Muscle layer of duodenum (tissue), 2 donors: Measurements from ENCODE around the gene STK33.

Experiments used
- H3K27ac ChIP-seq: one replicate; pipeline ENCODE4 v1.7.0; 2013; ENCODE audit warnings: mild to moderate bottlenecking, low read length
- H3K27me3 ChIP-seq: one replicate; pipeline ENCODE4 v1.7.0; 2013; ENCODE audit warnings: low read depth, mild to moderate bottlenecking, control low read depth, low read length
- H3K36me3 ChIP-seq, 2 donors: one replicate each; pipeline ENCODE4 v1.7.0; 2013; ENCODE audit warnings: low read length in 2 of 2, control low read depth in 1 of 2, mild to moderate bottlenecking in 1 of 2; ENCODE audit not compliant: insufficient read depth in 2 of 2, control insufficient read depth in 1 of 2
- H3K4me1 ChIP-seq, 2 donors: one replicate each; pipeline ENCODE4 v1.7.0; 2013; ENCODE audit warnings: low read length in 2 of 2, mild to moderate bottlenecking in 2 of 2, control low read depth in 1 of 2, moderate library complexity in 1 of 2; ENCODE audit not compliant: insufficient read depth in 2 of 2, control insufficient read depth in 1 of 2
- H3K4me3 ChIP-seq, 2 donors: one replicate each; pipeline ENCODE4 v1.7.0; 2013; ENCODE audit warnings: low read length in 2 of 2, low read depth in 1 of 2, mild to moderate bottlenecking in 1 of 2
- H3K9me3 ChIP-seq, 2 donors: one replicate each; pipeline ENCODE4 v1.7.0; 2013; ENCODE audit warnings: low read length in 2 of 2, control low read depth in 1 of 2, mild to moderate bottlenecking in 1 of 2; ENCODE audit not compliant: control insufficient read depth in 1 of 2
- donor health status: healthy.

Gene STK33

DNA sequence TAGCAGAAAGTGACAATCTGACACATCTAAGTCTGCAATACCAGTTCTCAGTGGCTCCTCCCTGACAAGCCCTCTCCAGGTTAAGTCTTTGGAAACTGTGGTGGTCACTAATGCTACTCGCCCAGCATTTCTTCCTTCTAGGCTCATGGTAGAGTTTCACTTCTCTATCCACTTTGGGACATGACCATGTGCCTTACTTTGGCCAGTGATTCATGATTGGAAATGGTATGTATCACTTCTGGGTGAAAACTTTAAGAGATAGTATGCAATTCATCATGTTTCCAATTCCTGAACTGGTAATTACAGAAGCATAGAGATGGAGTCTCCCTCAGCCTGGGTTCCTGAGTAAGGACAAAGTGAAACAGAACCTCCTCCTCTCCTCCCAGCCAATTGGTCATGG lies 178.8 kb downstream of the STK33 start:
- Histone ChIP-seq H3K4me3 (no peak overlapping the region), H3K36me3 (no peaks in the 10 kb centered on the region), H3K27me3 (no peaks in the 10 kb centered on the region), H3K27ac (no peak overlapping the region), H3K4me1 (no peaks in the 10 kb centered on the region), H3K9me3 (no peaks in the 10 kb centered on the region)

DNA sequence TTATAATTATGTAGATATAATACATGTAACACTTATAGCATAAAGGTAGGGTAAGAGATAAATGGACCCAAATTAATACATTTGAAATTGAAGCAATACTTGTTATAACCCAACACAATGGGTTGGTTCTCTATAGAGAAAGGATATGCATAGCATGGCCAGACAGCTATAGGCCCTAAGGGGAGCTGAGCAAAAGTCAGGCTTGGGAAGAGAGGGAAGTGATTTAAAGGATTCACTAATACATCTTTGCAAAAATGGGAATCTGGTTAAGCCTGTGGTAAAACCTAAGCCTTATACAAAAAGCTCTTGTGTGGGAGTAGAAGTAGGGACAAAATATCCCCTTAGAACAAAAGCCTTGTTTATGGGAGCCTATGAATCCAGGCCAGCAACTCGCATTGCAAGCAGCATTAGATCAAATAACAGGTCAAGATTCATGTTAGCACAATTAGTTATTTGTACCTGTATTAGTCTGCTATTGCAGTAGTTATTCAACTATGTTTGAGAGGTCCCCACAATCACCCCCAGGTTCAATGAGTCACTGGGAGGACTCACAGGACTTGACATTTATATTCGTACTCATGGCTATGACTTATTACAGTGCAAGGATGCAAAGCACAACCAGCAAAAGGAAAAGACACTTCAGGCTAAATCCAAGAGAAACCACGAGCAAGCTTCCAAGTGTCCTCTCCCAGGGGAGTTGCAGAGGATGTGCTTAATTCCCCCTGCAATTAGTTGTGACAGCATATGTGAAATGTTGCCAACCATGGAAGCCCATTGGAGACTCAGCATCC lies 185.7 kb downstream of the STK33 start:
- Histone ChIP-seq H3K36me3 (no peaks in the 10 kb centered on the region), H3K4me3 (no peak overlapping the region), H3K27ac (no peak overlapping the region), H3K27me3 (no peaks in the 10 kb centered on the region), H3K9me3 (no peaks in the 10 kb centered on the region), H3K4me1 (no peaks in the 10 kb centered on the region)

DNA sequence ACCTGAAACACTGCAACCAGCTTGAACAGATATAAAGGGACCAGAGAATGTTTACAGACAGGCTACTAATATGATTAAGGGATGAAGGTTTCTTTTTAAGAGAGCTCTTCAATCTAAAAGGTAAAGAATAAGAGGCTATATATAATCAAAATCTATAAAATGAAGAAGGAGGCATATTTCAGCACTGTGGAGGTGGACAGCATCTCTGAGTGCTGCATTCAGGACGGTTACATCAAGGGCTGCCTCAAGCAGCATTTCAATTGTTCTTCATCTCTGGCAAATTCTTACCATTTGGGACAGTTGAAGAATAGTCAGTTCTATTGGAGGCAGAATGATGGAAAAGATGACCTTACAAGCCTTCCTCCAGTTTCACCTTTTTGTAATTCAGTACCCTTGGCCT lies 190.7 kb downstream of the STK33 start:
- Histone ChIP-seq H3K4me1 (no peaks in the 10 kb centered on the region), H3K27ac (no peak overlapping the region), H3K9me3 (no peaks in the 10 kb centered on the region), H3K4me3 (no peak overlapping the region), H3K36me3 (no peaks in the 10 kb centered on the region), H3K27me3 (no peaks in the 10 kb centered on the region)

GRCh38 chr11:8392886-8393285 lies 201.1 kb downstream of the STK33 start:
- Histone ChIP-seq H3K9me3 (peaks cover 0 to 4% of the 10 kb centered on the region in 2 donors), H3K4me3 (no peak overlapping the region), H3K27ac (no peak overlapping the region), H3K4me1 (no peaks in the 10 kb centered on the region), H3K27me3 (no peaks in the 10 kb centered on the region), H3K36me3 (no peaks in the 10 kb centered on the region)

GRCh38 chr11:8392166-8392565 lies 201.9 kb downstream of the STK33 start:
- Histone ChIP-seq H3K4me3 (no peak overlapping the region), H3K27me3 (no peaks in the 10 kb centered on the region), H3K27ac (no peak overlapping the region), H3K9me3 (peaks cover 0 to 4% of the 10 kb centered on the region in 2 donors), H3K36me3 (no peaks in the 10 kb centered on the region), H3K4me1 (no peaks in the 10 kb centered on the region)

- Histone ChIP-seq H3K4me3 (no peak overlapping the region), H3K9me3 (no peaks in the 10 kb centered on the region), H3K4me1 (no peaks in the 10 kb centered on the region), H3K36me3 (no peaks in the 10 kb centered on the region), H3K27me3 (no peaks in the 10 kb centered on the region), H3K27ac (no peak overlapping the region)
Measured at GRCh38 chr11:8390851-8391612, 203.0 kb downstream of the STK33 start.

- H3K36me3 ChIP-seq = no peaks in the 10 kb centered on the region
- H3K9me3 ChIP-seq = no peaks in the 10 kb centered on the region
- peak overlapping the region; percentile 12 to 44 for H3K4me3 ChIP-seq
- no peaks in the 10 kb centered on the region for H3K27me3 ChIP-seq
- H3K4me1 ChIP-seq = no peaks in the 10 kb centered on the region
- H3K27ac ChIP-seq = peak overlapping the region; percentile 13
Measured at GRCh38 chr11:8389029-8389996, 204.7 kb downstream of the STK33 start.

DNA sequence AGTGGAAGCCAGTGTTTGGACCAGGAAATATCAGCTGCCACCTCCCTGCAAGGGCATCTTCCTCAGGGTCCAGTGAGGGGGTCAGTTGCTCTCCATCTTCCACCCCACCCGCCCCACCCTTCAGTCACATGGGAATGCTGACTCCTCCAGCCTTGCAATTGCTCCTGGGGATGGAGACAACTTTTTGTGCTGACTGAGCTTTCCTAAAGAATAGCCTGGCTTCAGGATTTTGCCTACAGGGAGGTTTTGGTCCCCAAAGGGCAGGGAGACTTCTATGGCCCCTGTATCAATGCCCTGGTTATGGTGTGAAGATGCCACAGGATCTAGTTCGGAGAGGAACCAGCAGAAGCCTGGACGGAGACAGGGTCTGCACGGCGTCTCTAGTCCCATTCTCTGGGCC lies 206.3 kb downstream of the STK33 start:
- Histone ChIP-seq H3K27ac (no peak overlapping the region), H3K9me3 (no peaks in the 10 kb centered on the region), H3K4me3 (no peak overlapping the region), H3K27me3 (no peaks in the 10 kb centered on the region), H3K36me3 (no peaks in the 10 kb centered on the region), H3K4me1 (no peaks in the 10 kb centered on the region)

DNA sequence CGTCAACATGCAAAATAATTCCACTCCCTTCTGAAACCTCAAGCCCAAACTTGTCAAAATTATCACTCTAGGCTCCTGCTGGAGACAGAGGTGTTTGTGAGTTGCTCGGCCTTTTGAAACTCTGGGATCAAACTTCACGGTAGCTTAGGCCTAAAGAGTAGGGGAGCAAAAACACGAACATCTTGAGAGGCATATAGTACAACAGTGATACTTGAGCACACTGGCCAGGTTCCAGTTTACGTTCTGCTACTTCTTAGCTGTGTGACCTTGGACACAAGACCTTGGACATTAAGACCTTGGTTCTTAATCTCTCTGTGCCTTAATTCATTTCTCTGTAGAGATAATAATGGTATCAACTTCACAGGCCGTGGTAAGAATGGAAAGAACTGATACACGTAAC lies 206.9 kb downstream of the STK33 start:
- no peak overlapping the region for H3K4me3 ChIP-seq
- no peaks in the 10 kb centered on the region for H3K27me3 ChIP-seq
- H3K36me3 ChIP-seq = no peaks in the 10 kb centered on the region
- no peaks in the 10 kb centered on the region for H3K4me1 ChIP-seq
- H3K27ac ChIP-seq = no peak overlapping the region
- no peaks in the 10 kb centered on the region for H3K9me3 ChIP-seq

DNA sequence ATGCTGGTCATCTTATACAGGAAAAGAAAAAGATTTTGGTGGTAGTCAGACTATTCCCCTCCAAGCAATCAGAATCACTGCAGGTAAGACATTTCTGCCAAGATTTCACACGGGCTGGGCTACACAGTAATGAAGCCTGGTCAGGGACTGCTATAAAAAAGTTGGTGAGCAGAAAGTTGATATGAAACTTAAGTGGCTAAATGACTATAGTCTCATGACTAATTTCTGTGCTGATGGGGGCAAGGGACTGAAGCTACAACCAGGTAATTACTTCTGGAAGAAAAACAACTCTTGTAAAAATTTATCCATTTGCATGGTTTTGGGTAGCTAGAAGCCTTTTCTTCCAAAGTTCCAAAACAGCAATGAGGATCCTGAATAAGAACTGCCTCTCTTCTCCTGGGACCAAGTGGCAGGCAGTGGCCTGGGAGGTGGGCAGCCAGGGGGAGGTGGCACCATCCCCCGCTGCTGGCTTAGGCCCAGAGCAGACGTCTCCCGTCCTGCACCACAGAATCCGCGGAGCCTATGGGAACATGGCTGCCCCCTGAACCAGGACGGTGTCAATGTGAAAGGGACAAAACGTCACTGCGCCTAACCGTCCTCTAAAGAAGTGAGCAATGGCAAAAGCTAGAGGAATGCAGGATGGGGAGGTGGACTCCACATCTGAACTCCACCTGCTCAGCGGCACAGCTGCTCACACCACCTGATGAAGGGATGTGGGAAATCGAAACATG lies 207.7 kb downstream of the STK33 start:
- H3K27me3 ChIP-seq = no peaks in the 10 kb centered on the region
- H3K36me3 ChIP-seq = no peaks in the 10 kb centered on the region
- no peak overlapping the region for H3K27ac ChIP-seq
- no peak overlapping the region for H3K4me3 ChIP-seq
- H3K4me1 ChIP-seq = no peaks in the 10 kb centered on the region
- H3K9me3 ChIP-seq = no peaks in the 10 kb centered on the region
